Upper lobe of left lung (tissue), 6 donors: Measurements from ENCODE around the gene DLX4. TPM values are rescaled to one million over a fixed set of nuclear protein-coding genes. Genes with fewer than 3 reads are reported as not detected.

Source experiments
- ATAC-seq, 2 donors: fragments of 200-7000 bp; cut with Tn5 transposase; one replicate each; pipeline ENCODE4 v1.9.1; 2022; ENCODE audit warnings: mild to moderate bottlenecking in 2 of 2, moderate library complexity in 2 of 2; ENCODE audit not compliant: low FRiP score in 2 of 2
- DNase-seq, 2 donors: peaks; one replicate each; pipeline ENCODE4 v3.0.0-alpha.2; 2019 to 2020
- H3K27ac ChIP-seq, 4 donors: fragments of 200-600 bp; sonication (generic); one replicate each; pipeline ENCODE4 v1.5.1; 2016 to 2019
- H3K27me3 ChIP-seq, 4 donors: fragments of 200-600 bp; sonication (generic); one replicate each; pipeline ENCODE4 v1.5.1; 2017 to 2019
- H3K36me3 ChIP-seq, 4 donors: fragments of 200-600 bp; sonication (generic); one replicate each; pipeline ENCODE4 v1.5.1; 2016 to 2019
- H3K4me1 ChIP-seq, 4 donors: fragments of 200-600 bp; sonication (generic); one replicate each; pipeline ENCODE4 v1.5.1; 2018 to 2019
- H3K4me3 ChIP-seq, 4 donors: fragments of 200-600 bp; sonication (generic); one replicate each; pipeline ENCODE4 v1.5.1; 2017 to 2019; ENCODE audit warnings: mild to moderate bottlenecking in 2 of 4, moderate library complexity in 1 of 4
- H3K9me3 ChIP-seq, 4 donors: fragments of 200-600 bp; sonication (generic); one replicate each; pipeline ENCODE4 v1.5.1; 2018 to 2019
- EP300 ChIP-seq, 4 donors: sonication (generic); formaldehyde crosslinking; IDR thresholded peaks; one replicate each; pipeline ENCODE4 v1.5.1; 2017; ENCODE audit warnings: antibody characterized with exemption in 4 of 4, control low read depth in 2 of 4
- POLR2A ChIP-seq, 4 donors: fragments of 450-650 bp; IDR thresholded peaks; one replicate each; pipeline ENCODE4 v1.5.1; 2016 to 2017; ENCODE audit warnings: antibody characterized with exemption in 4 of 4, mild to moderate bottlenecking in 2 of 4
- POLR2AphosphoS5 ChIP-seq, 2 donors: sonication (generic); formaldehyde crosslinking; IDR thresholded peaks; one replicate each; pipeline ENCODE4 v1.5.1; 2017; ENCODE audit warnings: antibody characterized with exemption in 2 of 2
- WGBS, 2 donors: methylation state at CpG; one replicate each; pipeline ENCODE4 v1.1.5; 2017 to 2018; 5-methylcytosine and 5-hydroxymethylcytosine counted together
- small RNA-seq, 4 donors: library from RNA; depleted of rRNA; stranded (forward); fragments of <200 nt; gene quantifications; one replicate each; pipeline ENCODE3, GENCODE V24; 2016
- total RNA-seq, 6 donors: library from RNA; depleted of rRNA in 4 of 6; stranded (reverse); fragments of >200 nt in 4 of 6; gene quantifications; one replicate each; pipeline versions ENCODE4 v1.1.0 to v1.2.1, GENCODE V29; 2016 to 2021
- TF ChIP-seq, protein P1 (sequence below), 6 experiments: fragments of 450-650 bp in 4 of 6; fragments of 200-600 bp in 2 of 6; sonication (generic) in 2 of 6; IDR thresholded peaks; one replicate each; pipeline ENCODE4 v1.5.1; 2016 to 2019; ENCODE audit warnings: antibody characterized with exemption in 6 of 6
- donor health status: DM: no; HTN: no; CAD: no; lungs with moderate emphysema.
- donor health status: DM: no; HTN: yes; CAD: no; lungs with severe emphysema.

DLX4 gene
- total RNA-seq, 6 donors from 2014 or later: 0.61 to 12.7 (median 2.5) TPM

DNA sequence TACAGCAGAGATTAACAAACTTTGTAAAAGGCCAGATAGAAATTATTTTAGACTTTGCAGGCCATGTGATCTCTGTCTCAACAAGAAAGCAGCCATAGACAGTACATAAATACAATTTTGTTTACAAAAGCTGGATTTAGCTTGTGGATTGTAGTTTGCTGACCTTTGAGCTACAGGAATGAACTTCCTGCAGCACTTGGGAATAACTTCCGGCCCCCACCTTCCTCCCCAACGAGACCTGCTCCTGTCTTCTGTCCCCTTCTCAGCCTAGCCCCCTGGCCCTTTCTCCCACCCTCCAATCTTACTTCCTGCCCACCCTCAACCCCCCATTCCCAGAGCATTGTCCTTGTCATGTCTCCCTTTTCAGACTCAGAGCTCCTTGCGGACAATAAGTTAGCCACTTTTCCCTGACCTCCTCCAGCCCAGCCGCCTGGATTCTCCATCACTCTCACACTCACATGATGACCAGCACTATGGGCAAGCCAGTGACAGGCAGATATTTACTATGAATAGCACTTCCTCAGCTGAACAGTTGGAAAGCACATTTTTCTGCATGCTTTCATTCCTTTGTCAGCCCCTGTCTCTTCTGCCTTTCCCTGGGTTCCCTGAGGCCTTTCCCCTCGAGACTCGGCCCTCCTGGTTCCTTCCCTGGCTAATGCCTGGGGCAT lies 53.6 kb downstream of the DLX4 start:
- no peak overlapping the region for H3K4me3 ChIP-seq
- ATAC-seq: no peak
- H3K9me3 ChIP-seq: no peaks in the 10 kb centered on the region
- H3K27ac ChIP-seq: no peak overlapping the region
- no peak for DNase-seq
- 48 to 55% methylated on average over 6 of the region's 6 CpGs for WGBS, 2 donors
- peaks cover 7 to 11% (median 7%) of the 10 kb centered on the region in 4 donors for H3K4me1 ChIP-seq
- no peaks in the 10 kb centered on the region for H3K27me3 ChIP-seq
- H3K36me3 ChIP-seq: no peaks in the 10 kb centered on the region
- TF ChIP-seq POLR2AphosphoS5 (IDR thresholded peaks at IDR 0.05): no peak
- TF ChIP-seq, protein P1, sequence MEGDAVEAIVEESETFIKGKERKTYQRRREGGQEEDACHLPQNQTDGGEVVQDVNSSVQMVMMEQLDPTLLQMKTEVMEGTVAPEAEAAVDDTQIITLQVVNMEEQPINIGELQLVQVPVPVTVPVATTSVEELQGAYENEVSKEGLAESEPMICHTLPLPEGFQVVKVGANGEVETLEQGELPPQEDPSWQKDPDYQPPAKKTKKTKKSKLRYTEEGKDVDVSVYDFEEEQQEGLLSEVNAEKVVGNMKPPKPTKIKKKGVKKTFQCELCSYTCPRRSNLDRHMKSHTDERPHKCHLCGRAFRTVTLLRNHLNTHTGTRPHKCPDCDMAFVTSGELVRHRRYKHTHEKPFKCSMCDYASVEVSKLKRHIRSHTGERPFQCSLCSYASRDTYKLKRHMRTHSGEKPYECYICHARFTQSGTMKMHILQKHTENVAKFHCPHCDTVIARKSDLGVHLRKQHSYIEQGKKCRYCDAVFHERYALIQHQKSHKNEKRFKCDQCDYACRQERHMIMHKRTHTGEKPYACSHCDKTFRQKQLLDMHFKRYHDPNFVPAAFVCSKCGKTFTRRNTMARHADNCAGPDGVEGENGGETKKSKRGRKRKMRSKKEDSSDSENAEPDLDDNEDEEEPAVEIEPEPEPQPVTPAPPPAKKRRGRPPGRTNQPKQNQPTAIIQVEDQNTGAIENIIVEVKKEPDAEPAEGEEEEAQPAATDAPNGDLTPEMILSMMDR (IDR thresholded peaks at IDR 0.05): no peak
- no peak for TF ChIP-seq EP300 (IDR thresholded peaks at IDR 0.05)
- TF ChIP-seq POLR2A (IDR thresholded peaks at IDR 0.05): no peak

DNA sequence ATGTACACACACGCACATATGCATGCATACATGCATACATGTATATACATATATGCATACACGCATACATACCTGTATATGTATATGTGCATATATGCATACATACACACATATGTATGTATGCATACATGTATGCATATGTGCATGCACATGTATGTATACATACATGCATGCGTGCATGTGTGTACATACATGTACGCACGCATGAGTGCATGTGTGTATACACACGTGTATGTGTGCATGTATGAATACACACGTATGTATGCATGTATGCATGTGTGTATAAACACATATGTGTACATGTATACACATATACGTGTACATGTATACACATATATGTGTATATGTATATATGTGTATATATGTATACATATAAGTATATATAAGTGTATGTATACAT lies 54.5 kb downstream of the DLX4 start:
- 66% methylated on average over 8 of the region's 8 CpGs for WGBS, 2 donors
- Histone ChIP-seq H3K36me3 (no peaks in the 10 kb centered on the region), H3K4me1 (peaks cover 15 to 20% (median 16%) of the 10 kb centered on the region in 4 donors), H3K4me3 (no peak overlapping the region), H3K9me3 (no peaks in the 10 kb centered on the region), H3K27me3 (no peaks in the 10 kb centered on the region), H3K27ac (no peak overlapping the region)
- DNase-seq: no peak
- no peak for TF ChIP-seq EP300 (IDR thresholded peaks at IDR 0.05)
- TF ChIP-seq, protein P1 (IDR thresholded peaks at IDR 0.05): no peak
- no peak for TF ChIP-seq POLR2A (IDR thresholded peaks at IDR 0.05)
- no peak for TF ChIP-seq POLR2AphosphoS5 (IDR thresholded peaks at IDR 0.05)
- no peak for ATAC-seq

Small RNAs within 50 kb of the gene (small RNA-seq; reads per million reads assigned to genes)
- 0 reads per million in 4 donors for gene RNU6-1313P

Other genes starting within 250 kb of the DLX4 start
- gene FAM117A, start 205.1 kb upstream of the DLX4 start, total RNA-seq: 10 to 100 TPM; 15.1 to 22.0 (median 18.2) TPM
- gene KAT7, start 180.5 kb upstream of the DLX4 start, total RNA-seq: 10 to 100 TPM; 30.1 to 57.4 (median 49.8) TPM
- not detected for gene TAC4, start 121.1 kb upstream of the DLX4 start, total RNA-seq
- gene DLX3, start 26.0 kb downstream of the DLX4 start, total RNA-seq: under 1 TPM in 4 of 6 donors, not detected in 2; 0.20 to 0.91 (median 0.54) TPM
- gene ITGA3, start 86.9 kb downstream of the DLX4 start, total RNA-seq: 100 to 1,000 TPM; 193 to 469 (median 350) TPM
- 10 to 100 TPM; 15.7 to 80.7 (median 34.9) TPM for gene PDK2, start 126.2 kb downstream of the DLX4 start, total RNA-seq
- 10 to 100 TPM in 2 of 6 donors, 1 to 10 TPM in 3, under 1 TPM in 1; 0.49 to 16.8 (median 5.6) TPM for gene SAMD14, start 161.0 kb downstream of the DLX4 start, total RNA-seq
- 100 to 1,000 TPM in 1 of 6 donors, 10 to 100 TPM in 5; 37.5 to 121 (median 74.7) TPM for gene PPP1R9B, start 181.5 kb downstream of the DLX4 start, total RNA-seq
- 10 to 100 TPM in 5 of 6 donors, 1 to 10 TPM in 1; 1.6 to 19.7 (median 14.1) TPM for gene SGCA, start 196.8 kb downstream of the DLX4 start, total RNA-seq
- gene COL1A1, start 232.4 kb downstream of the DLX4 start, total RNA-seq: 100 to 1,000 TPM in 3 of 6 donors, 10 to 100 TPM in 3; 15.4 to 555 (median 117) TPM